Mesothelial cell of epicardium (in vitro differentiated cells): ENCODE measurements around the gene CCDC102B. TPM values are rescaled to one million over a fixed set of nuclear protein-coding genes. Genes with fewer than 3 reads are reported as not detected.

ENCODE experiments used
- DNase-seq, 2 experiments: peaks; one replicate each; pipeline ENCODE4 v3.0.0; 2021; ENCODE audit warnings: low spot score in 2 of 2; ENCODE audit not compliant: unreplicated experiment in 2 of 2
- H3K27ac Mint-ChIP-seq: 2 replicates; pipeline ENCODE4 v1.8.0; 2021; ENCODE audit warnings: mixed read lengths
- H3K27me3 Mint-ChIP-seq: 2 replicates; pipeline ENCODE4 v1.8.0; 2021; ENCODE audit warnings: low read depth, mixed read lengths
- H3K36me3 Mint-ChIP-seq: 2 replicates; pipeline ENCODE4 v1.8.0; 2021; ENCODE audit warnings: mixed read lengths
- H3K4me1 Mint-ChIP-seq: 2 replicates; pipeline ENCODE4 v1.8.0; 2021; ENCODE audit warnings: mixed read lengths
- H3K4me3 Mint-ChIP-seq: 2 replicates; pipeline ENCODE4 v1.8.0; 2021; ENCODE audit warnings: mild to moderate bottlenecking, moderate library complexity, mixed read lengths
- H3K9me3 Mint-ChIP-seq: 2 replicates; pipeline ENCODE4 v1.8.0; 2021; ENCODE audit warnings: mixed read lengths
- total RNA-seq: library from RNA; stranded (reverse); gene quantifications from 3 replicates; pipeline ENCODE4 v1.2.1, GENCODE V29; 2021
- TF ChIP-seq, protein P1 (sequence below): fragments of 200-600 bp; sonication (generic); IDR thresholded peaks from one replicate; pipeline ENCODE4 v1.5.0; 2021; ENCODE audit warnings: antibody characterized with exemption; ENCODE audit not compliant: unreplicated experiment

The CCDC102B gene
- total RNA-seq, 1 donor from 2014 or later, result 5.3 TPM

DNA sequence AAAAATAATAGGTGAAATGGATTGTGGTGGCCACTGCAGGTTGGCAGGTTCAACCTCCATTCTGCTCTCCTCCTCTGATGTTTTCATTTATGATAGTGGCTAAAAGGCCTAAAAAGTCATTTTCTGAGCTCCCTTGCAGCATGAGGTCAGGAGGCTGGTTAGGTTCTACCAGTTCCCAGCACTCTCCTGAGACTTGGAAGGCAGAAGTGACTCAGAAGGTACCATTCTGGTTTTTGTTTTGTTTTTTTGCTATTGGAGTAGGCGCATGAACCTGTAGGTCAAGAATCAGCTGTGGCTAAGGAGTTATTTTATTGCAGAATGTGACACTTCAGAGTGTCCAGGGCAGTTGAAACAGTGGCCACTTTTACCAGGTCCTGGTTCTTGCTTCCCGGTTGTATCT, 181.9 kb downstream of the CCDC102B start:
- Mint-ChIP-seq H3K36me3 (no peaks in the 10 kb centered on the region), H3K27ac (no peak overlapping the region), H3K4me1 (no peaks in the 10 kb centered on the region), H3K27me3 (no peaks in the 10 kb centered on the region), H3K4me3 (no peak overlapping the region), H3K9me3 (no peaks in the 10 kb centered on the region)
- TF ChIP-seq, protein P1, sequence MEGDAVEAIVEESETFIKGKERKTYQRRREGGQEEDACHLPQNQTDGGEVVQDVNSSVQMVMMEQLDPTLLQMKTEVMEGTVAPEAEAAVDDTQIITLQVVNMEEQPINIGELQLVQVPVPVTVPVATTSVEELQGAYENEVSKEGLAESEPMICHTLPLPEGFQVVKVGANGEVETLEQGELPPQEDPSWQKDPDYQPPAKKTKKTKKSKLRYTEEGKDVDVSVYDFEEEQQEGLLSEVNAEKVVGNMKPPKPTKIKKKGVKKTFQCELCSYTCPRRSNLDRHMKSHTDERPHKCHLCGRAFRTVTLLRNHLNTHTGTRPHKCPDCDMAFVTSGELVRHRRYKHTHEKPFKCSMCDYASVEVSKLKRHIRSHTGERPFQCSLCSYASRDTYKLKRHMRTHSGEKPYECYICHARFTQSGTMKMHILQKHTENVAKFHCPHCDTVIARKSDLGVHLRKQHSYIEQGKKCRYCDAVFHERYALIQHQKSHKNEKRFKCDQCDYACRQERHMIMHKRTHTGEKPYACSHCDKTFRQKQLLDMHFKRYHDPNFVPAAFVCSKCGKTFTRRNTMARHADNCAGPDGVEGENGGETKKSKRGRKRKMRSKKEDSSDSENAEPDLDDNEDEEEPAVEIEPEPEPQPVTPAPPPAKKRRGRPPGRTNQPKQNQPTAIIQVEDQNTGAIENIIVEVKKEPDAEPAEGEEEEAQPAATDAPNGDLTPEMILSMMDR, result no peak
- DNase-seq, result no peak

GRCh38 chr18:68983126-68983525, 185.2 kb downstream of the CCDC102B start:
- no peaks in the 10 kb centered on the region for H3K27me3 Mint-ChIP-seq
- TF ChIP-seq, protein P1, result no peak
- H3K4me1 Mint-ChIP-seq, result no peaks in the 10 kb centered on the region
- H3K27ac Mint-ChIP-seq, result no peak overlapping the region
- peaks cover 19% of the 10 kb centered on the region for H3K9me3 Mint-ChIP-seq
- H3K4me3 Mint-ChIP-seq, result no peak overlapping the region
- DNase-seq, result no peak
- H3K36me3 Mint-ChIP-seq, result no peaks in the 10 kb centered on the region

DNA sequence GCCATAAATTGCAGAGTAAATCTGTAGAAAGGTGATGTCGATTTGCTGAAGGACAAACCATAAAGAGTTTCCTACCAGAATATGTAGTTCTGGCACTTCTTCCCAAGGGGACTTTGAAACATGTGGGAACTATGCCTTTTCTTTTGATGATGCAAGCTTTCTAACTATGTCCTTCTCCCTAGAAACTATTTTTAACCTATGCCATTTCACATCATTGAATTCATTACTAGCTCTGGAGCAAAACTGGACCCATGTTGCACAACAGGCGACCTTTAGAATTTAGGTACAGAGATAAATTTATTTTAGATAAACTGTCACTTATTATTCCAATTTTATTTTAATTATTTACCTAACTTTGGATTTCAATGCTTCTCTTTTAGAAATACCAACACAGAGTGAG, 186.5 kb downstream of the CCDC102B start:
- Mint-ChIP-seq H3K4me1 (no peaks in the 10 kb centered on the region), H3K4me3 (no peak overlapping the region), H3K9me3 (peaks cover 25% of the 10 kb centered on the region), H3K36me3 (no peaks in the 10 kb centered on the region), H3K27me3 (no peaks in the 10 kb centered on the region), H3K27ac (no peak overlapping the region)
- TF ChIP-seq, protein P1, result no peak
- DNase-seq, result no peak

GRCh38 chr18:68985172-68985820, 187.4 kb downstream of the CCDC102B start:
- Mint-ChIP-seq H3K4me3 (no peak overlapping the region), H3K36me3 (no peaks in the 10 kb centered on the region), H3K4me1 (no peaks in the 10 kb centered on the region), H3K27me3 (no peaks in the 10 kb centered on the region), H3K9me3 (peaks cover 27% of the 10 kb centered on the region), H3K27ac (no peak overlapping the region)
- TF ChIP-seq, protein P1, result no peak
- no peak for DNase-seq

GRCh38 chr18:68991286-68991685, 193.4 kb downstream of the CCDC102B start:
- Mint-ChIP-seq H3K4me3 (no peak overlapping the region), H3K27ac (no peak overlapping the region), H3K9me3 (peaks cover 31% of the 10 kb centered on the region), H3K4me1 (no peaks in the 10 kb centered on the region), H3K36me3 (no peaks in the 10 kb centered on the region), H3K27me3 (no peaks in the 10 kb centered on the region)
- TF ChIP-seq, protein P1, result no peak
- DNase-seq, result no peak
